H9 (cell line): ENCODE results near the gene NBEA. TPM values are rescaled to one million over a fixed set of nuclear protein-coding genes. Genes with fewer than 3 reads are reported as not detected.
"Not testable (repeated sequence)": the region's sequence is repeated elsewhere in the genome, so short reads cannot be mapped to it uniquely, and the experiment has no call there.

Experiments used
- DNase-seq: peaks from one replicate; pipeline ENCODE4 v3.0.0-alpha.2; 2017
- H2AFZ ChIP-seq: one replicate; pipeline ENCODE4 v1.6.1; 2013; ENCODE audit warnings: mild to moderate bottlenecking, low read length, control low read depth, moderate library complexity
- H2AK5ac ChIP-seq: 2 replicates; pipeline ENCODE4 v1.6.1; 2013; ENCODE audit warnings: low read length, control low read depth, mixed read lengths; ENCODE audit not compliant: insufficient read length
- H2BK120ac ChIP-seq: one replicate; pipeline ENCODE4 v1.6.1; 2013; ENCODE audit warnings: low read depth, mild to moderate bottlenecking, low read length, control low read depth, inconsistent platforms; ENCODE audit not compliant: poor library complexity, severe bottlenecking
- H2BK12ac ChIP-seq: 2 replicates; pipeline ENCODE4 v1.6.1; 2013; ENCODE audit warnings: low read length, control low read depth, mixed read lengths, low read depth; ENCODE audit not compliant: insufficient read length
- H2BK15ac ChIP-seq: 2 replicates; pipeline ENCODE4 v1.6.1; 2013; ENCODE audit warnings: low read depth, low read length, control low read depth
- H2BK20ac ChIP-seq: one replicate; pipeline ENCODE4 v1.6.1; 2013; ENCODE audit warnings: low read depth, mild to moderate bottlenecking, low read length, control low read depth, inconsistent platforms; ENCODE audit not compliant: poor library complexity, severe bottlenecking
- H2BK5ac ChIP-seq: 2 replicates; pipeline ENCODE4 v1.6.1; 2013; ENCODE audit warnings: low read length, control low read depth, mixed read lengths; ENCODE audit not compliant: insufficient read length
- H3K14ac ChIP-seq: 2 replicates; pipeline ENCODE4 v1.6.1; 2013; ENCODE audit warnings: low read length, control low read depth; ENCODE audit not compliant: insufficient read depth
- H3K18ac ChIP-seq: 2 replicates; pipeline ENCODE4 v1.6.1; 2013; ENCODE audit warnings: low read depth, mild to moderate bottlenecking, mixed read lengths, low read length, control low read depth; ENCODE audit not compliant: insufficient read length
- H3K23ac ChIP-seq: 2 replicates; pipeline ENCODE4 v1.6.1; 2013; ENCODE audit warnings: low read length, control low read depth, mixed read lengths, low read depth; ENCODE audit not compliant: insufficient read length
- H3K23me2 ChIP-seq: 2 replicates; pipeline ENCODE4 v1.6.1; 2013; ENCODE audit warnings: low read depth, mild to moderate bottlenecking, mixed read lengths, low read length, control low read depth; ENCODE audit not compliant: insufficient read length, poor library complexity, severe bottlenecking
- H3K27ac ChIP-seq: 2 replicates; pipeline ENCODE4 v1.5.1; 2013; ENCODE audit warnings: low read length, control low read depth, mixed read lengths, low read depth; ENCODE audit not compliant: insufficient read length
- H3K27me3 ChIP-seq: 2 replicates; pipeline ENCODE4 v1.6.1; 2013; ENCODE audit warnings: low read length, control low read depth, inconsistent platforms; ENCODE audit not compliant: insufficient read depth
- H3K4ac ChIP-seq: 2 replicates; pipeline ENCODE4 v1.6.1; 2013; ENCODE audit warnings: low read depth, mild to moderate bottlenecking, control low read depth, inconsistent platforms, low read length, moderate library complexity
- H3K4me1 ChIP-seq: 2 replicates; pipeline ENCODE4 v1.6.1; 2013; ENCODE audit warnings: low read length, control low read depth, inconsistent platforms; ENCODE audit not compliant: insufficient read depth
- H3K4me2 ChIP-seq: 2 replicates; pipeline ENCODE4 v1.6.1; 2013; ENCODE audit warnings: low read length, control low read depth, mixed read lengths; ENCODE audit not compliant: insufficient read length, insufficient read depth
- H3K56ac ChIP-seq: 2 replicates; pipeline ENCODE4 v1.6.1; 2013; ENCODE audit warnings: low read depth, mild to moderate bottlenecking, mixed read lengths, low read length, control low read depth; ENCODE audit not compliant: insufficient read length
- H3K79me1 ChIP-seq: 2 replicates; pipeline ENCODE4 v1.6.1; 2013; ENCODE audit warnings: low read depth, mild to moderate bottlenecking, moderate library complexity, low read length, control low read depth, inconsistent platforms; ENCODE audit not compliant: insufficient read depth, poor library complexity, severe bottlenecking
- H3K79me2 ChIP-seq: 2 replicates; pipeline ENCODE4 v1.6.1; 2013; ENCODE audit warnings: low read length, control low read depth, inconsistent platforms; ENCODE audit not compliant: insufficient read depth
- H3K9ac ChIP-seq: 2 replicates; pipeline ENCODE4 v1.6.1; 2013; ENCODE audit warnings: low read length, control low read depth, mixed read lengths; ENCODE audit not compliant: insufficient read length; ENCODE audit errors: extremely low read depth
- H3K9me3 ChIP-seq: one replicate; pipeline ENCODE4 v1.6.1; 2013; ENCODE audit warnings: low read depth, low read length, inconsistent platforms; ENCODE audit not compliant: control insufficient read depth
- H3T11ph ChIP-seq: one replicate; pipeline ENCODE4 v1.6.1; 2013; ENCODE audit warnings: mild to moderate bottlenecking, low read length, control low read depth, inconsistent platforms
- H4K20me1 ChIP-seq: one replicate; pipeline ENCODE4 v1.6.1; 2013; ENCODE audit not compliant: control insufficient read depth, insufficient read length, insufficient read depth
- H4K5ac ChIP-seq: 2 replicates; pipeline ENCODE4 v1.6.1; 2013; ENCODE audit warnings: low read depth, mild to moderate bottlenecking, mixed read lengths, low read length, control low read depth; ENCODE audit not compliant: insufficient read length
- H4K8ac ChIP-seq: replicated peaks from 2 replicates; pipeline ENCODE4 v1.6.1; 2013; ENCODE audit warnings: low read length, control low read depth, mixed read lengths, low read depth; ENCODE audit not compliant: insufficient read length
- H4K91ac ChIP-seq: 2 replicates; pipeline ENCODE4 v1.6.1; 2013; ENCODE audit warnings: low read depth, mild to moderate bottlenecking, moderate library complexity, mixed read lengths, low read length, control low read depth; ENCODE audit not compliant: insufficient read length
- H3K27ac Mint-ChIP-seq, 3 experiments: 2 replicates in 2 of 3; 3 replicates in 1 of 3; pipeline ENCODE4 v1.8.0; 2020 to 2021; ENCODE audit warnings: mixed read lengths in 3 of 3, mild to moderate bottlenecking in 1 of 3, moderate library complexity in 1 of 3
- H3K27me3 Mint-ChIP-seq: 2 replicates; pipeline ENCODE4 v1.8.0; 2021; ENCODE audit warnings: low read depth, mild to moderate bottlenecking, moderate library complexity, mixed read lengths
- H3K36me3 Mint-ChIP-seq, 3 experiments: 2 replicates in 2 of 3; 3 replicates in 1 of 3; pipeline ENCODE4 v1.8.0; 2020 to 2021; ENCODE audit warnings: low read depth in 3 of 3, mixed read lengths in 3 of 3; ENCODE audit not compliant: insufficient read depth in 1 of 3
- H3K4me1 Mint-ChIP-seq, 2 experiments: 2 replicates each; pipeline ENCODE4 v1.8.0; 2020; ENCODE audit warnings: mixed read lengths in 2 of 2
- H3K4me3 Mint-ChIP-seq, 2 experiments: 2 replicates in 1 of 2; 3 replicates in 1 of 2; pipeline ENCODE4 v1.8.0; 2020 to 2021; ENCODE audit warnings: mild to moderate bottlenecking in 2 of 2, mixed read lengths in 2 of 2, moderate library complexity in 1 of 2
- H3K9me3 Mint-ChIP-seq, 2 experiments: 2 replicates in 1 of 2; 3 replicates in 1 of 2; pipeline ENCODE4 v1.8.0; 2020; ENCODE audit warnings: mild to moderate bottlenecking in 2 of 2, mixed read lengths in 2 of 2, moderate library complexity in 1 of 2
- WGBS: extraction: QIAGEN DNeasy Blood & Tissue Kit; methylation state at CpG from one replicate; pipeline ENCODE4 v1.1.7; 2013; ENCODE audit warnings: missing lambda C conversion rate, low lambda C conversion rate, mixed read lengths; ENCODE audit not compliant: insufficient read length; ENCODE audit errors: extremely low coverage; 5-methylcytosine and 5-hydroxymethylcytosine counted together
- total RNA-seq: library from RNA; stranded (reverse); gene quantifications from 2 replicates; pipeline ENCODE4 v1.2.1, GENCODE V29; 2021
- TF ChIP-seq, protein P1 (sequence below): fragments of 200-600 bp; sonication (generic); conservative IDR thresholded peaks from 3 replicates; pipeline ENCODE4 v1.8.0; 2021; ENCODE audit warnings: antibody characterized with exemption, mild to moderate bottlenecking

The NBEA gene
- total RNA-seq, 1 experiment from 2014 or later = 17.3 TPM

GRCh38 chr13:35677863-35678262, 735.8 kb downstream of the NBEA start:
- not testable (repeated sequence) for H3K9me3 ChIP-seq, H3K23me2 ChIP-seq, H3K18ac ChIP-seq, H3K9ac ChIP-seq, H3K56ac ChIP-seq, H4K5ac ChIP-seq, DNase-seq, H2BK5ac ChIP-seq, H3K27ac ChIP-seq, H3K14ac ChIP-seq, H3K9me3 Mint-ChIP-seq, H3T11ph ChIP-seq, H3K27me3 ChIP-seq, H3K4ac ChIP-seq, H3K36me3 Mint-ChIP-seq, H2BK15ac ChIP-seq, H4K20me1 ChIP-seq, H2AK5ac ChIP-seq, H3K27ac Mint-ChIP-seq, H4K8ac ChIP-seq, H2BK12ac ChIP-seq, H2BK120ac ChIP-seq, H3K4me1 ChIP-seq, H3K27me3 Mint-ChIP-seq, H4K91ac ChIP-seq, H2AFZ ChIP-seq, H3K4me3 Mint-ChIP-seq, H3K4me2 ChIP-seq, H3K23ac ChIP-seq, H3K79me2 ChIP-seq, H2BK20ac ChIP-seq, H3K79me1 ChIP-seq
- TF ChIP-seq, protein P1, sequence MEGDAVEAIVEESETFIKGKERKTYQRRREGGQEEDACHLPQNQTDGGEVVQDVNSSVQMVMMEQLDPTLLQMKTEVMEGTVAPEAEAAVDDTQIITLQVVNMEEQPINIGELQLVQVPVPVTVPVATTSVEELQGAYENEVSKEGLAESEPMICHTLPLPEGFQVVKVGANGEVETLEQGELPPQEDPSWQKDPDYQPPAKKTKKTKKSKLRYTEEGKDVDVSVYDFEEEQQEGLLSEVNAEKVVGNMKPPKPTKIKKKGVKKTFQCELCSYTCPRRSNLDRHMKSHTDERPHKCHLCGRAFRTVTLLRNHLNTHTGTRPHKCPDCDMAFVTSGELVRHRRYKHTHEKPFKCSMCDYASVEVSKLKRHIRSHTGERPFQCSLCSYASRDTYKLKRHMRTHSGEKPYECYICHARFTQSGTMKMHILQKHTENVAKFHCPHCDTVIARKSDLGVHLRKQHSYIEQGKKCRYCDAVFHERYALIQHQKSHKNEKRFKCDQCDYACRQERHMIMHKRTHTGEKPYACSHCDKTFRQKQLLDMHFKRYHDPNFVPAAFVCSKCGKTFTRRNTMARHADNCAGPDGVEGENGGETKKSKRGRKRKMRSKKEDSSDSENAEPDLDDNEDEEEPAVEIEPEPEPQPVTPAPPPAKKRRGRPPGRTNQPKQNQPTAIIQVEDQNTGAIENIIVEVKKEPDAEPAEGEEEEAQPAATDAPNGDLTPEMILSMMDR = peak; percentile 32; the same call in 2 of the 3 replicates
- WGBS = no CpG with 5 or more reads among the region's 6 CpGs
- peaks cover 6 to 12% of the 10 kb centered on the region in 2 experiments; a peak in 2 of 4 replicates for H3K4me1 Mint-ChIP-seq
